ENCODE measurements around the gene CACNA1C. TPM values are rescaled to one million over a fixed set of nuclear protein-coding genes. Genes with fewer than 3 reads are reported as not detected.

The CACNA1C gene
- total and polyA plus RNA-seq, 2 of the 4 experiments (the other 2 are of a cell fraction), result 1.6 to 2.6 TPM

DNA sequence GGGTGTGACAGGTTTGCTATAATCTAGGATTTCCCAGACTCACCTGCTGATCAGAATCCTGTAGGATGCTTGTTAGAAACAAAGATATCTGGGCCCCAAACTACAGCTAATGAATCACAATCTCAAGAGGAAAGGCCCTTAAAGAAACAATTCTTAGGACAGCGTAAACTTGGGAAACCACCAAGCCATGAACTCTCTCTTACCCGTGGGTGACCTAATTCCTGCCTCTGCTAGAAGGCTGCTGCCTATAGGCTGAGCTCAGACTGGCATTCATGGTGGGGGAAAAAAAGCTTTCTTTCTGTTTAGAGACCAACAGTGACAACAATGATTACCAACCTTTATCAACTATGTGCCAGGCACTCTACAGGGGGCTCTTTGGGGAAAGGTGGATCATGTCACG lies 528.0 kb downstream of the CACNA1C start:
- Histone ChIP-seq H4K5ac (ENCODE audit: low read depth, low read length) (no peak overlapping the region), H3K9ac (ENCODE audit: low read depth, low read length) (no peak overlapping the region)

More for the DNA sequence above, 528.0 kb downstream of the CACNA1C start:
- no TSS peak for BruUV-seq (replicated peaks)
- Histone ChIP-seq H2AFZ (replicated peaks; ENCODE audit: low read length, poor library complexity) (no peak overlapping the region), H3K18ac (ENCODE audit: low read depth, low read length) (no peak overlapping the region), H3K4me2 (ENCODE audit: low read depth, low read length) (no peak overlapping the region), H3K79me1 (ENCODE audit: low read depth in 1 of 2, low read length in 2 of 2) (no peaks in the 10 kb centered on the region), H3K27me3 (ENCODE audit: control insufficient read depth, insufficient read depth, low read length) (no peaks in the 10 kb centered on the region), H3K4ac (ENCODE audit: low read depth, low read length) (no peak overlapping the region), H2BK120ac (ENCODE audit: low read depth, low read length) (no peak overlapping the region), H2BK20ac (ENCODE audit: low read depth, low read length) (no peak overlapping the region), H4K20me1 (ENCODE audit: insufficient read depth, low read length) (no peaks in the 10 kb centered on the region), H3K4me3 (ENCODE audit: insufficient read depth, low read depth, low read length) (no peak overlapping the region), H3K56ac (ENCODE audit: extremely low read depth, insufficient read depth, low read length) (no peak overlapping the region), H4K8ac (ENCODE audit: low read depth in 2 of 2, low read length in 2 of 2) (no peak overlapping the region), H2AK5ac (ENCODE audit: low read depth, low read length) (no peak overlapping the region), H2BK15ac (ENCODE audit: low read depth, low read length) (no peak overlapping the region), H3K14ac (replicated peaks; ENCODE audit: low read depth, low read length) (no peak overlapping the region), H4K91ac (ENCODE audit: insufficient read depth, low read depth, low read length) (no peak overlapping the region), H2BK5ac (ENCODE audit: low read depth, low read length, poor library complexity, severe bottlenecking) (no peak overlapping the region), H3K9me3 (ENCODE audit: control insufficient read depth, insufficient read depth, low read length) (no peaks in the 10 kb centered on the region), H3K9me1 (ENCODE audit: insufficient read depth, low read length) (0 out of 2 replicates have a peak, but pooled peaks cover 4% of the 10 kb centered on the region), H3K27ac (ENCODE audit: insufficient read depth, low read length) (no peak overlapping the region), H3K4me1 (ENCODE audit: control insufficient read depth, insufficient read depth, low read length) (peaks cover 10% of the 10 kb centered on the region), H2AK9ac (replicated peaks; ENCODE audit: low read depth, low read length, poor library complexity) (no peak overlapping the region), H3K36me3 (ENCODE audit: control insufficient read depth, insufficient read depth, low read length) (peaks cover 9% of the 10 kb centered on the region), H3K23ac (ENCODE audit: low read depth, low read length) (no peak overlapping the region)
- in situ Hi-C loops (cut with MboI; ENCODE audit: low sequenced_read_pairs) (loop anchor here (10.0 kb wide), 3 partner anchors 296 to 776 kb away; partner anchors contain the start of gene CACNA1C), dilution Hi-C loops (cut with HindIII; ENCODE audit: low sequenced_read_pairs, unreplicated experiment) (no loop called here), intact Hi-C loops (cut with micrococcal nuclease) (loop anchor here (5.0 kb wide), 3 partner anchors 399 to 634 kb away; no protein-coding TSS in a partner anchor)
- POLR2A ChIA-PET (ENCODE audit: unreplicated experiment), result no interaction called here
- TF ChIP-seq NFE2L2 (IDR thresholded peaks at IDR 0.05; ENCODE audit: low read depth, low read length), result no peak
- TF ChIP-seq MAZ (IDR thresholded peaks at IDR 0.05; ENCODE audit: borderline replicate concordance, low read depth, low read length), result no peak
- TF ChIP-seq CEBPB (IDR thresholded peaks at IDR 0.05; ENCODE audit: low read depth, low read length), result no peak
- no peak for TF ChIP-seq MXI1 (IDR thresholded peaks at IDR 0.05; ENCODE audit: borderline replicate concordance, low read depth, low read length)
- CTCF ChIA-PET, result no interaction called here
- ATAC-seq (ENCODE audit: low read depth) (peak; percentile 81), DNase-seq (peak; percentile 83)
- no CpG with 5 or more reads among the region's 3 CpGs for WGBS, 2 experiments (ENCODE audit: extremely low coverage in 2 of 2, insufficient read length in 1 of 2)

All from IMR-90 (cell line).